Measurements from ENCODE around the gene LIPC.

The LIPC gene

DNA sequence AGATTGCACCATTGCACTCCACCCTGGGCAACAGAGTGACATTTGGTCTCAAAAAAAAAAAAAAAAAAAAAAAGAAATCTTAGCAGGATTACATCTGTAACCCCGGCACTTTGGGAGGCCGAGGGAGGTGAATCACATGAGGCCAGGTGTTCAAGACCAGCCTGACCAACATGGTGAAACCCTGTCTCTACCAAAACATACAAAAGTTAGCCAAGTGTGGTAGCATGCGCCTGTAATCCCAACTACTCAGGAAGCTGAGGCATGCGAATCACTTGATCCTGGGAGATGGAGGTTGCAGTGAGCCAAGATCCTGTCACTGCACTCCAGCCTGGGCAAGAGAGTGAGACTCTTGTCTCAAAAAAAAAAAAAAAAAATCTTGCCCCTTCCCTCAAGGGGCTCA lies 40.4 kb downstream of the LIPC start:
- TF ChIP-seq, protein P1, sequence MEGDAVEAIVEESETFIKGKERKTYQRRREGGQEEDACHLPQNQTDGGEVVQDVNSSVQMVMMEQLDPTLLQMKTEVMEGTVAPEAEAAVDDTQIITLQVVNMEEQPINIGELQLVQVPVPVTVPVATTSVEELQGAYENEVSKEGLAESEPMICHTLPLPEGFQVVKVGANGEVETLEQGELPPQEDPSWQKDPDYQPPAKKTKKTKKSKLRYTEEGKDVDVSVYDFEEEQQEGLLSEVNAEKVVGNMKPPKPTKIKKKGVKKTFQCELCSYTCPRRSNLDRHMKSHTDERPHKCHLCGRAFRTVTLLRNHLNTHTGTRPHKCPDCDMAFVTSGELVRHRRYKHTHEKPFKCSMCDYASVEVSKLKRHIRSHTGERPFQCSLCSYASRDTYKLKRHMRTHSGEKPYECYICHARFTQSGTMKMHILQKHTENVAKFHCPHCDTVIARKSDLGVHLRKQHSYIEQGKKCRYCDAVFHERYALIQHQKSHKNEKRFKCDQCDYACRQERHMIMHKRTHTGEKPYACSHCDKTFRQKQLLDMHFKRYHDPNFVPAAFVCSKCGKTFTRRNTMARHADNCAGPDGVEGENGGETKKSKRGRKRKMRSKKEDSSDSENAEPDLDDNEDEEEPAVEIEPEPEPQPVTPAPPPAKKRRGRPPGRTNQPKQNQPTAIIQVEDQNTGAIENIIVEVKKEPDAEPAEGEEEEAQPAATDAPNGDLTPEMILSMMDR (IDR thresholded peaks at IDR 0.05; ENCODE audit: borderline replicate concordance, insufficient read depth, low read depth, low read length) = no peak
- no peak overlapping the region for H3K4me3 ChIP-seq (ENCODE audit: low read depth, low read length)

DNA sequence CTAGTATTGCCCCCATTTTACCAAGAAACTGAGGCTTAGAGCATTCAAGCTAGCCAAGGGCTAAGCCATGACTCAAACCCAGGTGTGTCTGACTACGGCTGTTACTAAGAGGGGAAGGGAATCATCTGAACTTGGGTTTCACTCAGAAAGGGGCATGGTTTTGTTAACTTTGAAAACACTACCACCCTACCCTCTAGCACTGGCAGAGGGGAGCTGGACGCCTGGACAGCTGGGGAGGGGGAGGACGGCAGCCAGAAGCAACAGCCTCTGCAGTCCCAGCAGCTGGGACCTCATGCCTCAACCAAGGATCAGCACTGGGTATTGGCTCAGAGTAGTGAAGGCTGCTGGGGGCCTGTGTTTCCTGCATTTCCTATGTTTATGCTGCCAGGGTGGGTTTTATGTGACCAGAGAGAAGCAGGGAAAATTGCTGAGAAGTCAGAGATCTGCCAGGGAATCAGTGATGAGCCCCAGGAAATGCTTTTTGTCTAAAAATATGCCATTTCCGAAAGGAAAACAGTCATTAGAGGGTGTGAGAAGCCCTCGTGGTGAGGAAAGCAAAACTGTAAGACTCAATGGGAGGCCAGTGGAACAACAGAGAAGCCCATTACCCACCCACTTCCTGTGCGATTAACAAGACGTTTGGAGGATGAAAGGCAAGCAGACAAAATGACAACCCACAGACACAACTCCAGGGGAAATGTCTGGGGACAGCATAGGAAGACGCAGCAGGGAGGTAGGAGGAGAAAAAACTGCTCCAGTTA lies 41.2 kb downstream of the LIPC start:
- TF ChIP-seq, protein P1 (IDR thresholded peaks at IDR 0.05; ENCODE audit: borderline replicate concordance, insufficient read depth, low read depth, low read length) = no peak
- H3K4me3 ChIP-seq (ENCODE audit: low read depth, low read length) = peak overlapping the region; percentile 31

DNA sequence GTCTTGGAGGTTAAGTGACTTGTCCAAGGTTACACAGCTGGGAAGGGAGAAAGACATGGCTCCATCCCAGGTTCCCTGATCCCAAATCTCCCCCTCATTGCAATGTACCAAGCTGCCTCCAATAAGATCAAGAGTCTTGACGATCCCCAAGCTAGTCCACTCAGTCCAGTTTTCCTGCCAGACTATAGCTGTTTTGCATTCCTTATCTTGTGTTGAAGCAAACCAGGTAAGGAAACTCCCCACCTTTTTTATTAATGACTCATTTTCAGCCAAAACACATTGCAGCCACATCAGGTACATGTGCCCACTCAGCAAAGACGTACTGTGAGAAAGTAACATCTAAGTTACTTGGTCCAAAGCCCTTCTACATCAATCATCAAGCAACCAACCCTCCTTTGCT lies 41.9 kb downstream of the LIPC start:
- TF ChIP-seq, protein P1 (IDR thresholded peaks at IDR 0.05; ENCODE audit: borderline replicate concordance, insufficient read depth, low read depth, low read length) = no peak
- no peak overlapping the region for H3K4me3 ChIP-seq (ENCODE audit: low read depth, low read length)

GRCh38 chr15:58474741-58475323 lies 43.0 kb downstream of the LIPC start:
- no peak overlapping the region for H3K4me3 ChIP-seq (ENCODE audit: low read depth, low read length)
- TF ChIP-seq, protein P1 (IDR thresholded peaks at IDR 0.05; ENCODE audit: borderline replicate concordance, insufficient read depth, low read depth, low read length) = no peak

DNA sequence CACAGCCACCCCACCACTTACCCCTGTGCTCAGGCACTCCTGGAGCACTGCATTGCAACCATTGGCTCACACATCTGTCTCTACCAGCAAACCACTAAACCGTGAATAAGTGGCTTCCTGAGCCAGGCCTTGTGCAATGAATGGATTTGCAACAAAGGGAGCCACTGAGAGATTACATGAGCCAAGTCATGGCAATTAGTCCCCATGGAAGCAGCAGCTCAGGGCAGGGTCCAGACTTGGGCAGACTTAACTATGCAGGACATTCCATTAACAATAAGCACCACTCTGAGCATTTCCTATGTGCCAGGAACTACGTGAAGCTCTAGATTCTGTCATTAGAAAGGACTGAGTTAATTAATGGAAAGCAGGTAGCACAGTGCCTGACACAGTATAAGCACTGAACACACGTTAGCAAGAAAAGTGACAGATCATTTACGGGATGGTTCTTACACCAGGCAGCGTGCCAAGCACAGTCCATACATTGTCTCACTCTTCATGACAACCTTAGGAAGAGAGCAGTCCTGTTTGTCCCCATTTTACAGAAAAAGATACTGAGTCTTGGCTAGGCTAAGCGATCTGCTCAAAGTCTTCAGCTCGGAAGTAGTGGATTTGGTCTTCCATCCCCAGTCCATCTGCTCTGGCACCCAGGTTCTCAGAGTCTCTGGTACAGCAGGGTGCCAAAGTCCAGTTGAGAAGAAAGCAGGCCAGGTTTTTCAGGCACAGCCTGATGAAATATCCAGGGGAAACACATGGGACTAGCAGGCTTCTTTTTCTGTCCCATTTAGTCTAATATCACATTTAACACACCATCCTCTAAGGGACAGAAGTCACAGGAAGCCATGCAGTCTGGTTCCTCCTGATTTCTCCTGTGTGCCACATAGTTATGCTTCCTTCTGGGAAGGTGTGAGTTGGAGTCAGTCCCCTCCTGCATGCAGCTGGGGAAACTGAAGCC lies 44.1 kb downstream of the LIPC start:
- TF ChIP-seq, protein P1 (IDR thresholded peaks at IDR 0.05; ENCODE audit: borderline replicate concordance, insufficient read depth, low read depth, low read length) = no peak
- no peak overlapping the region for H3K4me3 ChIP-seq (ENCODE audit: low read depth, low read length)

DNA sequence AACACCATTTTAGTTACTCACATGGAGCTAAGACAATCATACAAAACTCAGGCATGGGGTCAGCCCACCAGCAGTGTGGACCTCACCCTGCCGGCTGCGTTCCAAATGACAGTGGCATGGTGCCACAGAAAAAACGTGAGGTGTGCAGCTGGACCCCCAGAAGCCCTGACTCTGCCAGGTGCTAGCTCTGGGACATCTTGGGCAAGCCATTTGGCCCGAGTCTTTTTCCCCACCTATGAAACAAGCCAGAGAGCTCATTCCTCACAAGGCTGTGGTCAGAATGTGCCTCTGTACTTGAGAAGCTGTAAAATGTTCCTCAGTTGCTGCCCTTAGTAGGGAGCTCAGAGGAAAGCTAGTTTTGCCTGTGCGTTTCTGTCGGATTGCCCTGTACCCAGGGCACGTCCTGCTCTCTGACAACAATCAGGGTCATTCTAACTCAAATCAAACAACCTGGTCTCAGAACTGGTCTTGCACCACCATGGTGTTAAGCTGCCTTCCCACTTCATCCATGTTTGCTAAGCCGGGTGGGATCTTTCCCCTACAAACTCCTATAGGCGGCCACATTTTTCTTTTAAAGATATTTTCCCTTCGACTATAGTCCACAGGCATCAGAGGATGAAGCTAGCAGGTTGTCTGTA lies 44.9 kb downstream of the LIPC start:
- TF ChIP-seq, protein P1 (IDR thresholded peaks at IDR 0.05; ENCODE audit: borderline replicate concordance, insufficient read depth, low read depth, low read length) = no peak
- H3K4me3 ChIP-seq (ENCODE audit: low read depth, low read length) = no peak overlapping the region
